GM12891 (cell line): ENCODE data around the gene JUND.

Experiments
- POLR2A ChIP-seq: IDR thresholded peaks from 2 replicates; pipeline ENCODE4 v1.6.1; 2011; ENCODE audit warnings: low read depth, low read length, control low read depth
- POLR2AphosphoS5 ChIP-seq: IDR thresholded peaks from 2 replicates; pipeline ENCODE4 v1.6.1; 2011; ENCODE audit warnings: low read depth, low read length, control low read depth
- SPI1 ChIP-seq: IDR thresholded peaks from 2 replicates; pipeline ENCODE4 v1.6.1; 2011; ENCODE audit warnings: low read depth, low read length, control low read depth
- TAF1 ChIP-seq: IDR thresholded peaks from 2 replicates; pipeline ENCODE4 v1.6.1; 2011; ENCODE audit warnings: low read depth, low read length, control low read depth

GRCh38 chr19:18239303-18239702 is 42.1 kb downstream of the JUND start:
- TF ChIP-seq POLR2AphosphoS5: no peak
- no peak for TF ChIP-seq POLR2A
- TF ChIP-seq TAF1: no peak
- TF ChIP-seq SPI1: no peak
